HepG2 (cell line): Measurements from ENCODE around the gene RNASE8. TPM values are rescaled to one million over a fixed set of nuclear protein-coding genes. Genes with fewer than 3 reads are reported as not detected.
A peak's percentile ranks its signal among the peaks of the same experiment; 100 is the strongest.

Experiments used
- ARNT ChIP-seq: fragments of 450-650 bp; IDR thresholded peaks from 2 replicates; pipeline ENCODE4 v1.6.1; 2017
- ASH2L ChIP-seq: fragments of 300-600, 200-600 bp; sonication (generic); IDR thresholded peaks from 2 replicates; pipeline ENCODE4 v1.7.0; 2017; ENCODE audit warnings: low read depth, mild to moderate bottlenecking, moderate library complexity, mixed read lengths, low read length; ENCODE audit not compliant: insufficient read length
- DRAP1 ChIP-seq: IDR thresholded peaks from 2 replicates; pipeline ENCODE4 v1.6.1; 2016; ENCODE audit warnings: missing genetic modification reagents, missing compliant biosample characterization
- FUBP1 ChIP-seq: sonication (generic); formaldehyde crosslinking; IDR thresholded peaks from 2 replicates; pipeline ENCODE4 v1.5.1; 2020; ENCODE audit warnings: missing genetic modification reagents, mild to moderate bottlenecking, borderline replicate concordance
- HCFC1 ChIP-seq: fragments of 150-350 bp; IDR thresholded peaks from 2 replicates; pipeline ENCODE4 v1.6.1; 2014; ENCODE audit warnings: low read depth, low read length
- HNRNPUL1 ChIP-seq: fragments of 200-400 bp; formaldehyde crosslinking; IDR thresholded peaks from 2 replicates; pipeline ENCODE4 v1.6.1; 2017; ENCODE audit warnings: low read depth, mild to moderate bottlenecking, low read length, moderate library complexity
- HOXA9 ChIP-seq: sonication (generic); formaldehyde crosslinking; IDR thresholded peaks from 2 replicates; pipeline ENCODE4 v1.8.1; 2022; ENCODE audit warnings: missing genetic modification reagents, mild to moderate bottlenecking, moderate library complexity, borderline replicate concordance
- ISX ChIP-seq: sonication (generic); formaldehyde crosslinking; conservative IDR thresholded peaks from 2 replicates; pipeline ENCODE4 v1.5.0; 2020; ENCODE audit warnings: missing genetic modification reagents
- JUNB ChIP-seq: sonication (generic); formaldehyde crosslinking; IDR thresholded peaks from 2 replicates; pipeline ENCODE4 v1.8.0; 2022; ENCODE audit warnings: missing genetic modification reagents, mild to moderate bottlenecking, borderline replicate concordance
- KLF6 ChIP-seq: IDR thresholded peaks from 2 replicates; pipeline ENCODE4 v1.8.0; 2016; ENCODE audit warnings: missing biosample characterization, missing genetic modification reagents
- MXD4 ChIP-seq: IDR thresholded peaks from 2 replicates; pipeline ENCODE4 v1.6.1; 2016; ENCODE audit warnings: mild to moderate bottlenecking, missing biosample characterization, missing genetic modification reagents
- NR0B2 ChIP-seq: sonication (generic); formaldehyde crosslinking; IDR thresholded peaks from 2 replicates; pipeline ENCODE4 v1.4.0; 2020; ENCODE audit warnings: mild to moderate bottlenecking, missing genetic modification reagents
- RFX1 ChIP-seq: fragments of 450-650 bp; IDR thresholded peaks from 2 replicates; pipeline ENCODE4 v1.6.1; 2017
- SOX6 ChIP-seq, 2 experiments: fragments of 450-650 bp in 1 of 2; sonication (generic) in 1 of 2; formaldehyde crosslinking in 1 of 2; IDR thresholded peaks; 2 replicates each; pipeline versions ENCODE4 v1.4.0 to v1.6.1; 2017 to 2020; ENCODE audit warnings: antibody characterized with exemption in 1 of 2, mild to moderate bottlenecking in 1 of 2, missing genetic modification reagents in 1 of 2
- ZBTB26 ChIP-seq: IDR thresholded peaks from 2 replicates; pipeline ENCODE4 v1.6.1; 2016; ENCODE audit warnings: missing compliant biosample characterization, missing genetic modification reagents, borderline replicate concordance
- ZBTB49 ChIP-seq: sonication (generic); formaldehyde crosslinking; IDR thresholded peaks from 2 replicates; pipeline ENCODE4 v1.4.0; 2020; ENCODE audit warnings: missing genetic modification reagents, borderline replicate concordance
- ZFP90 ChIP-seq: sonication (generic); formaldehyde crosslinking; IDR thresholded peaks from 2 replicates; pipeline ENCODE4 v1.8.0; 2022; ENCODE audit warnings: missing genetic modification reagents, mild to moderate bottlenecking, inconsistent platforms, borderline replicate concordance
- ZNF30 ChIP-seq: sonication (generic); formaldehyde crosslinking; IDR thresholded peaks from 2 replicates; pipeline ENCODE4 v1.5.0; 2020; ENCODE audit warnings: mild to moderate bottlenecking, missing genetic modification reagents
- ZZZ3 ChIP-seq: sonication (generic); formaldehyde crosslinking; IDR thresholded peaks from 2 replicates; pipeline ENCODE4 v1.4.0; 2020; ENCODE audit warnings: missing genetic modification reagents, mild to moderate bottlenecking, borderline replicate concordance
- polyA plus RNA-seq, 8 experiments: library from polyadenylated mRNA; depleted of rRNA in 3 of 8; stranded (reverse) in 7 of 8; unstranded in 1 of 8; fragments of >200 nt; fragmentation: Illumina TruSeq in 4 of 8; extraction: Trizol in 4 of 8; gene quantifications; 2 replicates each; pipeline versions ENCODE4 v1.2.1 to v1.2.3, GENCODE V29; 2011 to 2016; ENCODE audit warnings: low read depth in 4 of 8, missing spikeins in 1 of 8, mixed read lengths in 1 of 8; ENCODE audit not compliant: insufficient read depth in 1 of 8
- total RNA-seq, 5 experiments: library from RNA; depleted of rRNA; stranded (reverse); fragments of >200 nt; fragmentation: Illumina TruSeq; extraction: Trizol; gene quantifications; 2 replicates each; pipeline ENCODE4 v1.2.3, GENCODE V29; 2016; ENCODE audit warnings: low read depth in 1 of 5
- TF ChIP-seq, protein P1 (sequence below): sonication (generic); formaldehyde crosslinking; IDR thresholded peaks from 2 replicates; pipeline ENCODE4; 2020; ENCODE audit warnings: missing genetic modification reagents, mild to moderate bottlenecking, borderline replicate concordance

Gene RNASE8
- total and polyA plus RNA-seq, 2 of the 13 experiments (the other 11 are each of a cell fraction or from before 2014, with no cell fraction given): not detected

GRCh38 chr14:21055432-21056117 lies 2.0 kb upstream of the RNASE8 start (continued):
- TF ChIP-seq ZBTB26 (CRISPR knock-in tag): no peak
- no peak for TF ChIP-seq ZBTB49 (CRISPR knock-in tag)
- TF ChIP-seq DRAP1 (CRISPR knock-in tag): peak; percentile 86
- no peak for TF ChIP-seq MXD4
- TF ChIP-seq, protein P1, sequence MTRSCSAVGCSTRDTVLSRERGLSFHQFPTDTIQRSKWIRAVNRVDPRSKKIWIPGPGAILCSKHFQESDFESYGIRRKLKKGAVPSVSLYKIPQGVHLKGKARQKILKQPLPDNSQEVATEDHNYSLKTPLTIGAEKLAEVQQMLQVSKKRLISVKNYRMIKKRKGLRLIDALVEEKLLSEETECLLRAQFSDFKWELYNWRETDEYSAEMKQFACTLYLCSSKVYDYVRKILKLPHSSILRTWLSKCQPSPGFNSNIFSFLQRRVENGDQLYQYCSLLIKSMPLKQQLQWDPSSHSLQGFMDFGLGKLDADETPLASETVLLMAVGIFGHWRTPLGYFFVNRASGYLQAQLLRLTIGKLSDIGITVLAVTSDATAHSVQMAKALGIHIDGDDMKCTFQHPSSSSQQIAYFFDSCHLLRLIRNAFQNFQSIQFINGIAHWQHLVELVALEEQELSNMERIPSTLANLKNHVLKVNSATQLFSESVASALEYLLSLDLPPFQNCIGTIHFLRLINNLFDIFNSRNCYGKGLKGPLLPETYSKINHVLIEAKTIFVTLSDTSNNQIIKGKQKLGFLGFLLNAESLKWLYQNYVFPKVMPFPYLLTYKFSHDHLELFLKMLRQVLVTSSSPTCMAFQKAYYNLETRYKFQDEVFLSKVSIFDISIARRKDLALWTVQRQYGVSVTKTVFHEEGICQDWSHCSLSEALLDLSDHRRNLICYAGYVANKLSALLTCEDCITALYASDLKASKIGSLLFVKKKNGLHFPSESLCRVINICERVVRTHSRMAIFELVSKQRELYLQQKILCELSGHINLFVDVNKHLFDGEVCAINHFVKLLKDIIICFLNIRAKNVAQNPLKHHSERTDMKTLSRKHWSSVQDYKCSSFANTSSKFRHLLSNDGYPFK (CRISPR knock-in tag): 0 out of 2 replicates have a peak, but pooled peaks have one; percentile 50
- TF ChIP-seq ASH2L: peak; percentile 58
- TF ChIP-seq KLF6 (CRISPR knock-in tag): peak; percentile 66; the same call in 1 of the 2 replicates
- TF ChIP-seq ZNF30: no peak
- TF ChIP-seq ISX (CRISPR knock-in tag): peak; percentile 88; the same call in 1 of the 2 replicates
- no peak for TF ChIP-seq NR0B2 (CRISPR knock-in tag)
- TF ChIP-seq ZFP90 (CRISPR knock-in tag): peak; percentile 67; the same call in 1 of the 2 replicates
- no peak for TF ChIP-seq SOX6 (IDR thresholded peaks at IDR 0.05)
- TF ChIP-seq SOX6 (CRISPR knock-in tag; IDR thresholded peaks at IDR 0.05): peak; percentile 89
- no peak for TF ChIP-seq HNRNPUL1
- no peak for TF ChIP-seq ZZZ3 (CRISPR knock-in tag)
- TF ChIP-seq HOXA9 (CRISPR knock-in tag): no peak
- no peak for TF ChIP-seq JUNB (CRISPR knock-in tag)
- TF ChIP-seq HCFC1: no peak
- no peak for TF ChIP-seq RFX1
- no peak for TF ChIP-seq FUBP1 (CRISPR knock-in tag)
- no peak for TF ChIP-seq ARNT
